ENCODE data around the gene GBGT1.

DNA sequence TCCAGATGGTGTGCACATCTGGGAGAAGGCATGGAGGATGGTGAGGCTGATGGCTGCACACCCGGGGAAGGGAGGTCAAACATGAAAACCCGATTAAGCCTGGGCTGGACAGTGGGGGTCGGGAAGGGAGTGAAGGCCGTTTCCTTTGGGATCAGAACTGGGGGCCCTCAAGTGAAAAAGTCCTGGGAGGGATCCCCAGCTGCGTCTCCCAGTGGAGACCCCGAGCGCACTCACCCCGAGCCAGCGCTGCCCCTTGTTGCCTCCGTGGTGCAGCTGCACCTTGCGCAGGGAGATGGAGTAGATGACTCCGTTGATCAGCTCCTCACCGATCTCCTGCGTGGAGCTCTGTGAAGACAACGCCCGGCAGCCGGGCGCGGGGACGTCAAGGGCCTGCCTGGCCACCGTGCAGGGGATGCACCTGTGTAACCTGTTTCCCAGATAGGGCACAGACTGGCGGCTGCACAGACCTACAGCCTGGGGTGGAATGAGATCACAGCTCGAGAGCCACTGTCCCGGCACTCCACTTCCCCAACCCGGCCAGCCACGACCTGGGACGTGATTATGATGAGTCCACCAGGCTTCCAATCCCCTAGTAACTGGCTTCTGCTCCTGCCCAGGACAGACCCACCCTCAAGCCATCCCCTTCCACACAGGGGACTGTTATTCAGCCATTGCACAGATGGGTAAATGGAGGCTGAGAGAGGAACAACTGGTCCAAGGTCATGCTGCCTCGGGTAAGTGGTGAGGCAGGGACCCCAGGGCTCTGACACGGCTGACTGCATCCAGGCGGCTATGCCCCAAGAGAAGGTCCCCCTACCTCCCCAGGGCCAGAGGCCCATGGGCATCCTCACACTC is 51.7 kb downstream of the GBGT1 start:
- TF ChIP-seq, protein P1, sequence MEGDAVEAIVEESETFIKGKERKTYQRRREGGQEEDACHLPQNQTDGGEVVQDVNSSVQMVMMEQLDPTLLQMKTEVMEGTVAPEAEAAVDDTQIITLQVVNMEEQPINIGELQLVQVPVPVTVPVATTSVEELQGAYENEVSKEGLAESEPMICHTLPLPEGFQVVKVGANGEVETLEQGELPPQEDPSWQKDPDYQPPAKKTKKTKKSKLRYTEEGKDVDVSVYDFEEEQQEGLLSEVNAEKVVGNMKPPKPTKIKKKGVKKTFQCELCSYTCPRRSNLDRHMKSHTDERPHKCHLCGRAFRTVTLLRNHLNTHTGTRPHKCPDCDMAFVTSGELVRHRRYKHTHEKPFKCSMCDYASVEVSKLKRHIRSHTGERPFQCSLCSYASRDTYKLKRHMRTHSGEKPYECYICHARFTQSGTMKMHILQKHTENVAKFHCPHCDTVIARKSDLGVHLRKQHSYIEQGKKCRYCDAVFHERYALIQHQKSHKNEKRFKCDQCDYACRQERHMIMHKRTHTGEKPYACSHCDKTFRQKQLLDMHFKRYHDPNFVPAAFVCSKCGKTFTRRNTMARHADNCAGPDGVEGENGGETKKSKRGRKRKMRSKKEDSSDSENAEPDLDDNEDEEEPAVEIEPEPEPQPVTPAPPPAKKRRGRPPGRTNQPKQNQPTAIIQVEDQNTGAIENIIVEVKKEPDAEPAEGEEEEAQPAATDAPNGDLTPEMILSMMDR (conservative IDR thresholded peaks at IDR 0.05; ENCODE audit: low read depth in 2 of 2), result no peak
- TF ChIP-seq EZH2 (IDR thresholded peaks at IDR 0.05; ENCODE audit: low read depth, unreplicated experiment) (no peak), JUNB (IDR thresholded peaks at IDR 0.05; ENCODE audit: unreplicated experiment) (no peak), POLR2AphosphoS5 (IDR thresholded peaks at IDR 0.05; ENCODE audit: low read depth) (no peak), EZH2phosphoT487 (IDR thresholded peaks at IDR 0.05; ENCODE audit: unreplicated experiment) (no peak)

Measured in GM23338 (cell line).